GM19238 (cell line): ENCODE results near the gene CDRT4.
A peak's percentile ranks its signal among the peaks of the same experiment; 100 is the strongest.
"Not testable (repeated sequence)": the region's sequence is repeated elsewhere in the genome, so short reads cannot be mapped to it uniquely, and the experiment has no call there.

Experiments
- DNase-seq: peaks from one replicate; pipeline ENCODE4 v3.0.0; 2011; ENCODE audit warnings: low spot score; ENCODE audit not compliant: insufficient read length

Gene CDRT4

DNA sequence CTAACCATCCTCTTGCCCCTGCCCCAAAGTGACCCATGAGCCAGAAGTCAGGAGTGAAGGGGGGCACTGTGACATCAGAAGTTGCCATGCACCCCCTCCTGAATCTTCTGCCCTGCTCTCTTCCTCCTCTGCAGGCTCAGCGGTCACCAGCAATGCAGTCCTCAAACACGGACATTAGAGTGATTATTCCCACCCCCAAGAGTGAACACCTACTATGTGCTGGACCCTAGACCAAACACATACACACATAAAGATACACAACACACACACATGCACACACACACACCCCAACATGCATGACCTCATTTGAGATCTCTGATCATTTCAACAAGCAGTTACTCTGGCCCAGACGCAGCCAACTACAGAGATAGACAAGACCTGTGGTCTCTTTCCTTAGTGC, at the start of gene CDRT4:
Gene CDRT4 (minus strand): TSS at position 30 of the 400 bp plus-strand sequence. CDS start 27,383 bp downstream, outside the sequence.
- no peak for DNase-seq

- no peak for DNase-seq
These were observed 48.7 kb upstream of the CDRT4 start for GRCh38 chr17:15516150-15516549.

- no peak for DNase-seq
These were observed 47.0 kb upstream of the CDRT4 start for GRCh38 chr17:15514469-15514868.

GRCh38 chr17:15513856-15514459, 46.5 kb upstream of the CDRT4 start:
- DNase-seq, result no peak

DNA sequence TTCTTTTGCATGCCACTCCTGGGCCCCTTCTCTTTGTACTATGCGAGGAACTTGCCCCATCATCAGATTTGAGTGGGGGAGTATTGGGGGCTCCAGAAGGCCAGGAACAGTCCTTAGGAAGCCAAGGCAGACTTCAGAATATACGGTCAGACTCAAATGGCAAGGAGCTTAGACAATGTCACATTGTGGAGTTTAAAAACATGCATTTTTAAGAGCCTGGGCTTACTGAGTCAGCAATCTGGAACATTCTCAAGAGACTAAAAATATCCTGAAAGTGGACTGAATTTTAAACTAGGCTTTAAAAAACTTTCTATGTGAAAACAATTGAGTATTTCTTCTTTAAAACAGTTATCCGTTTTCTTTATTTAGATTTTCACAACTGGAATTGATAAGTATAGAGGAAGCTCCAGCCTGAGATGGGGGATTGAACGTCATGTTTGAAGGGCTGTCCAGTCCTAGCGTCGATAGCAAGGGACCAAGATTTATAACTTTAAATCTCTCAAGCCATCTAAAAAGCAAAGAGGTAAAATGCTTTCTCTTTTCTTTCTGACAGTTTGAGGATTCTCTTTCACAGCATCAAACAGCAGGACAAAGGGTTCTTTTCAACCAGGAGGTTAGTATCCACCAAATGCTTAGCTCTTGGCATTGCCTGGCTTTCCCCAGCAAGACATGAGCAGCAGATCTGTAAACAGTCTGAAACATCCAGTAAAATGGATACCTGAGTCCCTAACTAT, 45.8 kb upstream of the CDRT4 start:
- DNase-seq, result no peak

- no peak for DNase-seq
These were observed 44.8 kb upstream of the CDRT4 start for GRCh38 chr17:15512071-15512709.

GRCh38 chr17:15511142-15511541, 43.7 kb upstream of the CDRT4 start:
- DNase-seq, result no peak

GRCh38 chr17:15510361-15510760, 42.9 kb upstream of the CDRT4 start:
- no peak for DNase-seq

DNA sequence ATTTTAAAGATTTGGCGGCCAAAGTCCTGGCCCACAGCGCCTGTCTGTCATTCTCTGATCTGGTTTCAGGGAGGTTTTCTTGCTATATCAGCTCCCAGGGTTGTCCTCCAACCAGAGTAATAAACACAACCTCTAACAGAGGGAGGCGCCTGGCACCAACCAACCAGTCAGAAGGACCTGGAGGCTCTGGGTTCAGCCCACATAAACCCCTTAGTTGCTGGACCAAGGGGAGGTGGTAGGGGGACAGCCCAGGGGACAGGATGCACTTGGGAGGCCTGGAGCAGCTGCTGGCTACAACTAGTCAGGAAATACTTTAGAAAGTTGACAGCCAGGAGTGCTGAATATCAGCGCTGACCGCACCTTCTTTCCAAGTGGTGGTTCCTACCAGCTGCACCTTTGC, 41.7 kb upstream of the CDRT4 start:
- DNase-seq, result no peak

DNA sequence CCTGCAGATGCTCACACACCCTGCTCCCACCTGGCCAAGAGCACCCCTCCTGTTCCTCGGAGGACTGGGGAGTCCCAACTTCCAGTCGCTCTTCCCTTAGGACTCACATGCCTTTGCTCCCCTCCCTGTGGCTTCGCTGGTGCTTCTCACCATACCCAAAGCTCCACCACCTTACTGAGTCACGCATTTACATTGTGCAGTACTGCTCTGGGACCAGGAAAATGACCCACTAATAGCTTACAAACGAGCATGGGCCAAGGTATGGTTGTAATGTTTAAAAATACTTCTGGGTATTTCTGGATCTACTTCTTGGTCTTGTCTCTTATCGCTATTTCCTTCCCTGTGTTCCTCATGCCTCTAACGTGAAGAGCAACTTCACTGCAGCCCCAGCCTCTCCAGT, 41.0 kb upstream of the CDRT4 start:
- DNase-seq, result no peak

- no peak for DNase-seq
These were observed 40.5 kb upstream of the CDRT4 start for GRCh38 chr17:15507896-15508295.

GRCh38 chr17:15507001-15507400, 39.6 kb upstream of the CDRT4 start:
- DNase-seq, result no peak

GRCh38 chr17:15505708-15506107, 38.3 kb upstream of the CDRT4 start:
- not testable (repeated sequence) for DNase-seq

DNA sequence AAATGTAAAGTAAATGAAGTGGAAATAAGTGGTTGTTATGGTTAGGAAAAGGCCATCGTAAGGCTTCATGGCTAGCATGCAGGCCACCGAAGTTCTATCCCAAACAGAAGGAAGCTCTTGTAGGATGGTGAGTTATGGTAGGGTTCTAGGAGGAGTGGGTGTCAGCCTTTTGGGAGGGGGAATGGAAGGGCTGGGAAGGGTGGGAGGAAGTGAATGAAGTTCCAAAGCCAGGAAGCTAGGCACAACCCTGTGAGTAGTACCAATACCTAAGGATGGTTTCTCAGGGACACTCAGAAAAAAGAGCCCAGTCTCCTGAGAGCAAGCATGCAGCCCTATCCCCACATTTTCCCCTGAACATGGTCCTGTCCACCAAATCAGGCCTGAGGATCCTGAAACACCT, 36.3 kb upstream of the CDRT4 start:
- DNase-seq, result no peak

GRCh38 chr17:15502369-15503112, 35.1 kb upstream of the CDRT4 start:
- DNase-seq, result peak; percentile 56

DNA sequence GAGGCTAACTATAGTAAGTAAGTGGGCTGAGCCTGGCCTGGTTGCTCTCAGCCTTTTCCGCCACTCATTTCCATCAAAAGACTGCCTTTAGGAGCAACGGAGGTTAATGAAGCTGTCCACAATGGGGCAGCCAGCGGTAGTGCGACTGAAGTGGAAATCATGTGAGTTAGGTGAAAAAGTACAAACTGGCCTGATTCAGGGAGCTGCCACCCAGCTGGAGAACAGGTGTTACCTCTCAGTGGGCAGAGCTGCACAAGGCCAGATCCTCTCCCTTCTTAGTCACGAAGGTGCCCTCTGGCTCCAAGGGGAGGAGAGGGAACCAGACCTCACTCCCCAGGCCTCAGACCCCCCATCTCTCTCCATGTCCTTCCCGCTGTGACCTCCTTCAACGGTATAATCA, 34.4 kb upstream of the CDRT4 start:
- DNase-seq, result no peak

DNA sequence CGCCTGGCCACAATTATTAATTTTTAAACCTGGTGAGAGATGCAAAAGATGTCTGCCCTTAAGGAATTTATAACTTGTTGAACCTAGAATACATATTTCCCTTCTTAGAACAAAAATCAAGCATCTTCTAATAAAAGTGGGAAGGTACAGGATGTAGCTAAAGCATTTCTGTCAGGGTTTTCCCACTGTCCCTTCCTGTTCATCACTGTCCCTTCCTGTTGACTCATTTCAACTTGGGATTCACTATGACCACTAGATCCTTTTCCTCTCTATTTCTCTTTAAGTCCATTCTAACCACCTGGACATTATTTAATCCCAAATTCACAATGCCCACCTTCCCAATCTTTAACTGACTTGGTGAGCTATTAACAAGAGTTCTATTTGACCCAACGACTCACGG, 33.9 kb upstream of the CDRT4 start:
- DNase-seq, result no peak

- DNase-seq, result no peak
These were observed 30.7 kb upstream of the CDRT4 start for GRCh38 chr17:15498107-15498506.

DNA sequence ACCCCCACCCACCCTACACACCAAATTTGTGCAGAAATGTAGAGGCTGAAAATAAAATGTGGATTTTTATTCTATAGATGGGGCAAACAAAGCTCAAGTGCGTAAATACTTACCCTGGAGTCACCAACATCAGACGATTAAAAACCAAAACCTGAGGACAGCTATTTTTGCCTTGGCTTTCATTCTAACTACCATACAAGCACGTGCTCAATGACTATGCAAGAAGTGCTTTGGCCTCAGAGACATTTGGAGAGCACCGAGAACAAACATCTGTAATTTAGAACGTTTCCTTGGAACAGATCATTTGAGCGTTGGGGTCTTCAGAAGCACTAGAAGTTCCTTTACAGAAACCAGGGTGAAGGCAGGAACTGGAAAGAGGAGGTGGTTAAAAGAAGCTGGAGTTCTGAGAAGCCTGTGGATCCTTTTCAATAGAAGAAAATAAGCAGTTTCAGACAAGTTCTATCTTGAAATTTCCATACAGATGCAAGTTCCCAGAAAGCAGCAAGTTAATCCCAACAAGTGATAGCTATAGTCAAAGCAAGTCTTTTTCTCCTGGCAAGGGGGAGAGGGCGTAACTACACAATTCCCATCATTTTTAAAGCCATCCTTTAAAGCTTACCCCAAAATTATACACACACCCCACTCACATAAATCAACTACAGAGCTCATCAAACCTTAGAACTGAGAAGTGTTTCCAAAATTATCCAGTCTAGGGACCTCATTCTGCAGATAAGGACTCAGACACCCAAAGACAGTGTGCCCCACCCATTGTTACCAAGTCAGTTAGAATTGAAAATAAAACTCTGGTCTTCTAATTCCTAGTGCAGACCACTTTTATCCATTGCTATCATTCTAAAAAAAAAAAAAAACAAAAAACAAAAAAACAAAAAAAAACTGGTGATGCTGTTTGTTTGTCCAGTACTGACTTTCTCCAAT, 29.6 kb upstream of the CDRT4 start:
- no peak for DNase-seq

- DNase-seq, result no peak
These were observed 27.4 kb upstream of the CDRT4 start for GRCh38 chr17:15494821-15495220.

DNA sequence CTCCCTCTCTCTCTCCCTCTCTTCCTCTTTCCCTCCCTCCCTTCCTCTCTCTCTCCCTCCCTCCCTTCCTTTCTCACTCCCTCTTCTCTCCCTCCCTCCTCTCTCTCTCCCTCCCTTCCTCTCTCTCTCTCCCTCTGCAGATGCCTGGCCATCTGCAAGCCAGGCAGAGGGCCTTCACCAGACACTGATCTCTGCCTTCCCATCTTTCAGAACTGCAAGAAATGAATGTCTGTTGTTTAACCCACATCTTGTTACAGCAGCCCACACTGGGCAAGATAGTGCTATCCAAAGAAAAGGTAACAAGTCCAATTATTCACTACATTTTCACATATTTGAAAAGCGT, 26.2 kb upstream of the CDRT4 start:
- no peak for DNase-seq
